Stimulated activated effector memory CD8-positive, alpha-beta T cell treated with anti-CD3 and anti-CD28 coated beads, Interleukin-12 subunit alpha, Interleukin-12 subunit beta, amount 100 ng/mL, for 72 hours (primary cell): ENCODE measurements around the gene TPR.

Source experiments
- ATAC-seq: fragments of 150-1000 bp; cut with Tn5 transposase; 2 replicates; pipeline ENCODE4 v1.10.0; 2021
- DNase-seq, 2 donors: peaks; one replicate each; pipeline ENCODE4 v3.0.0; 2021 to 2022; ENCODE audit warnings: low spot score in 2 of 2
- H3K27ac Mint-ChIP-seq: one replicate; pipeline ENCODE4 v1.8.0; 2022; ENCODE audit warnings: mild to moderate bottlenecking, mixed read lengths
- H3K36me3 Mint-ChIP-seq: one replicate; pipeline ENCODE4 v1.8.0; 2022; ENCODE audit warnings: mild to moderate bottlenecking, mixed read lengths
- H3K4me1 Mint-ChIP-seq: one replicate; pipeline ENCODE4 v1.8.0; 2022; ENCODE audit warnings: mixed read lengths
- H3K4me3 Mint-ChIP-seq: one replicate; pipeline ENCODE4 v1.8.0; 2022; ENCODE audit warnings: mild to moderate bottlenecking, mixed read lengths
- H3K9me3 Mint-ChIP-seq: one replicate; pipeline ENCODE4 v1.8.0; 2022; ENCODE audit warnings: mixed read lengths

The TPR gene

GRCh38 chr1:186304982-186305949, 69.8 kb downstream of the TPR start:
- Mint-ChIP-seq H3K9me3 (no peaks in the 10 kb centered on the region), H3K4me3 (no peak overlapping the region), H3K36me3 (no peaks in the 10 kb centered on the region), H3K4me1 (peaks cover 5% of the 10 kb centered on the region), H3K27ac (no peak overlapping the region)
- ATAC-seq (peak; percentile 48), DNase-seq (no peak)

GRCh38 chr1:186303911-186304310, 71.1 kb downstream of the TPR start:
- no peaks in the 10 kb centered on the region for H3K9me3 Mint-ChIP-seq
- H3K4me3 Mint-ChIP-seq = no peak overlapping the region
- peak overlapping the region; percentile 4 for H3K27ac Mint-ChIP-seq
- no peaks in the 10 kb centered on the region for H3K36me3 Mint-ChIP-seq
- DNase-seq (no peak), ATAC-seq (no peak)
- peaks cover 5% of the 10 kb centered on the region for H3K4me1 Mint-ChIP-seq

- ATAC-seq (no peak), DNase-seq (no peak)
- Mint-ChIP-seq H3K9me3 (no peaks in the 10 kb centered on the region), H3K36me3 (no peaks in the 10 kb centered on the region), H3K27ac (no peak overlapping the region), H3K4me1 (peaks cover 5% of the 10 kb centered on the region), H3K4me3 (no peak overlapping the region)
Measured at GRCh38 chr1:186302381-186302920, 72.6 kb downstream of the TPR start.

GRCh38 chr1:186301448-186301847, 73.6 kb downstream of the TPR start:
- H3K9me3 Mint-ChIP-seq = no peaks in the 10 kb centered on the region
- no peak for DNase-seq
- H3K4me3 Mint-ChIP-seq = no peak overlapping the region
- peaks cover 3% of the 10 kb centered on the region for H3K4me1 Mint-ChIP-seq
- ATAC-seq = no peak
- no peak overlapping the region for H3K27ac Mint-ChIP-seq
- H3K36me3 Mint-ChIP-seq = no peaks in the 10 kb centered on the region

GRCh38 chr1:186300056-186300455, 75.0 kb downstream of the TPR start:
- Mint-ChIP-seq H3K36me3 (no peaks in the 10 kb centered on the region), H3K4me1 (no peaks in the 10 kb centered on the region), H3K27ac (no peak overlapping the region), H3K4me3 (no peak overlapping the region), H3K9me3 (no peaks in the 10 kb centered on the region)
- DNase-seq = no peak
- no peak for ATAC-seq

- H3K4me1 Mint-ChIP-seq = no peaks in the 10 kb centered on the region
- no peak overlapping the region for H3K27ac Mint-ChIP-seq
- no peaks in the 10 kb centered on the region for H3K9me3 Mint-ChIP-seq
- no peak overlapping the region for H3K4me3 Mint-ChIP-seq
- H3K36me3 Mint-ChIP-seq = no peaks in the 10 kb centered on the region
- ATAC-seq (no peak), DNase-seq (no peak)
Measured at GRCh38 chr1:186299570-186299969, 75.5 kb downstream of the TPR start.

- ATAC-seq = no peak
- no peak overlapping the region for H3K4me3 Mint-ChIP-seq
- no peaks in the 10 kb centered on the region for H3K9me3 Mint-ChIP-seq
- DNase-seq = no peak
- H3K27ac Mint-ChIP-seq = no peak overlapping the region
- H3K4me1 Mint-ChIP-seq = no peaks in the 10 kb centered on the region
- H3K36me3 Mint-ChIP-seq = no peaks in the 10 kb centered on the region
Measured at GRCh38 chr1:186298851-186299250, 76.2 kb downstream of the TPR start.

- ATAC-seq (no peak), DNase-seq (no peak)
- H3K9me3 Mint-ChIP-seq = no peaks in the 10 kb centered on the region
- H3K4me3 Mint-ChIP-seq = no peak overlapping the region
- H3K4me1 Mint-ChIP-seq = no peaks in the 10 kb centered on the region
- H3K27ac Mint-ChIP-seq = no peak overlapping the region
- no peaks in the 10 kb centered on the region for H3K36me3 Mint-ChIP-seq
Measured at GRCh38 chr1:186297439-186298045, 77.5 kb downstream of the TPR start.

- ATAC-seq = no peak
- Mint-ChIP-seq H3K4me3 (no peak within 1 kb of the TSS), H3K4me1 (no peaks in the 10 kb centered on the region)
Measured at GRCh38 chr1:186295980-186296379, 79.1 kb downstream of the TPR start, which contains the start of gene PRG4. PRG4 (plus strand) TSS chr1:186296279.

GRCh38 chr1:186292875-186293274, 82.2 kb downstream of the TPR start:
- ATAC-seq (no peak), DNase-seq (no peak)
- Mint-ChIP-seq H3K4me1 (no peaks in the 10 kb centered on the region), H3K27ac (no peak overlapping the region), H3K36me3 (no peaks in the 10 kb centered on the region), H3K4me3 (no peak overlapping the region), H3K9me3 (no peaks in the 10 kb centered on the region)

More at GRCh38 chr1:186295980-186296379, 79.1 kb downstream of the TPR start, which contains the start of gene PRG4:
- Mint-ChIP-seq H3K9me3 (no peaks in the 10 kb centered on the region), H3K27ac (no peak within 1 kb of the TSS), H3K36me3 (no peaks in the 10 kb centered on the region)
- DNase-seq = no peak

- Mint-ChIP-seq H3K9me3 (no peaks in the 10 kb centered on the region), H3K27ac (no peak overlapping the region), H3K36me3 (no peaks in the 10 kb centered on the region), H3K4me3 (no peak overlapping the region), H3K4me1 (no peaks in the 10 kb centered on the region)
- ATAC-seq = no peak
- DNase-seq = no peak
Measured at GRCh38 chr1:186291271-186291670, 83.8 kb downstream of the TPR start.

- no peak overlapping the region for H3K4me3 Mint-ChIP-seq
- no peak overlapping the region for H3K27ac Mint-ChIP-seq
- no peaks in the 10 kb centered on the region for H3K36me3 Mint-ChIP-seq
- peak; percentile 45 for ATAC-seq
- no peak for DNase-seq
- H3K9me3 Mint-ChIP-seq = no peaks in the 10 kb centered on the region
- no peaks in the 10 kb centered on the region for H3K4me1 Mint-ChIP-seq
Measured at GRCh38 chr1:186289943-186290545, 85.0 kb downstream of the TPR start.

GRCh38 chr1:186286615-186287315, 88.3 kb downstream of the TPR start:
- Mint-ChIP-seq H3K4me1 (no peaks in the 10 kb centered on the region), H3K4me3 (no peak overlapping the region), H3K27ac (no peak overlapping the region), H3K9me3 (no peaks in the 10 kb centered on the region), H3K36me3 (no peaks in the 10 kb centered on the region)
- ATAC-seq (no peak), DNase-seq (no peak)

- Mint-ChIP-seq H3K27ac (no peak overlapping the region), H3K36me3 (no peaks in the 10 kb centered on the region), H3K9me3 (no peaks in the 10 kb centered on the region), H3K4me3 (no peak overlapping the region), H3K4me1 (no peaks in the 10 kb centered on the region)
- DNase-seq (no peak), ATAC-seq (no peak)
Measured at GRCh38 chr1:186283374-186283773, 91.7 kb downstream of the TPR start.

GRCh38 chr1:186282466-186282865, 92.6 kb downstream of the TPR start:
- no peak overlapping the region for H3K27ac Mint-ChIP-seq
- no peak for DNase-seq
- H3K4me3 Mint-ChIP-seq = no peak overlapping the region
- no peaks in the 10 kb centered on the region for H3K36me3 Mint-ChIP-seq
- no peaks in the 10 kb centered on the region for H3K4me1 Mint-ChIP-seq
- H3K9me3 Mint-ChIP-seq = no peaks in the 10 kb centered on the region
- no peak for ATAC-seq
